HG03432 (cell line): Measurements from ENCODE around the gene TRIM75.
"Not testable (repeated sequence)": the region's sequence is repeated elsewhere in the genome, so short reads cannot be mapped to it uniquely, and the experiment has no call there.

ENCODE experiments used
- ATAC-seq: cut with Tn5 transposase; IDR thresholded peaks from one replicate; pipeline ENCODE4 v1.9.1; 2021; ENCODE audit warnings: mild to moderate bottlenecking, moderate library complexity; ENCODE audit not compliant: unreplicated experiment

TRIM75 gene

DNA sequence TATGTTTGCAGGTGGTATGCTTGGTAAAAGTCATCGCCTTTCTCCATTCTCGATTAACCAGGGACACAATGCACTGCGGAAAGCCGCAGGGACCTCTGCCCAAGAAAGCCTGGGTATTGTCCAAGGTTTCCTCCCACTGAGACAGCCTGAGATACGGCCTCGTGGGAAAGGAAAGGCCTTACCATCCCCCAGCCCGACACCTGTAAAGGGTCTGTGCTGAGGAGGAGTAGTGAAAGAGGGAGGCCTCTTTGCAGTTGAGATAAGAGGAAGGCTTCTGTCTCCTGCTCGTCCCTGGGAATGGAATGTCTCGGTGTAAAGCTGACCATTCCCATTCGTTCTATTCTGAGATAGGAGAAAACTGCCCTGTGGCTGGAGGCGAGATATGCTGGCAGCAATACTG, 19.7 kb downstream of the TRIM75 start:
- ATAC-seq, result not testable (repeated sequence)

DNA sequence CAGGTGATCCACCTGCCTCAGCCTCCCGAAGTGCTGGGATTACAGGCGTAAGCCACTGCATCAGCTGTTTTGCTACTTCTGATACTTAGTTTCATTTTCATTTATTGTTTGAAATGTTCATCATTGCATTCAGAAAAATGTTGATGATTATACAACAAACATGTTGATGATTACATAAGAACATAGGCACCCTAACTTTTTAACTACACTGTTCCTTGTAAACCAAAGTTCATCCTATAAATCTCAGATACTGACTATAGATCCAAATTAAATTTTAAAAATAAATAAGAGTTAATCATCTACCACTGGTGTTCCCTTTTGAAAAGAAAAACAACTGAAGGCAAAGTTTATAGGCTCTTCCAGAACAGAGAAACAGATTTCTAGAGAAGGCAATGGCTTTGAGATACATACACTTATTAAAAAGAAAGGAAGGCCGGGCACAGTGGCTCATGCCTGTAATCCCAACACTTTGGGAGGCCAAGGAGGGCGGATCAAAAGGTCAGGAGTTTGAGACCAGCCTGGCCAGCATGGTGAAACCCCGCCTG, 23.4 kb downstream of the TRIM75 start:
- no peak for ATAC-seq

DNA sequence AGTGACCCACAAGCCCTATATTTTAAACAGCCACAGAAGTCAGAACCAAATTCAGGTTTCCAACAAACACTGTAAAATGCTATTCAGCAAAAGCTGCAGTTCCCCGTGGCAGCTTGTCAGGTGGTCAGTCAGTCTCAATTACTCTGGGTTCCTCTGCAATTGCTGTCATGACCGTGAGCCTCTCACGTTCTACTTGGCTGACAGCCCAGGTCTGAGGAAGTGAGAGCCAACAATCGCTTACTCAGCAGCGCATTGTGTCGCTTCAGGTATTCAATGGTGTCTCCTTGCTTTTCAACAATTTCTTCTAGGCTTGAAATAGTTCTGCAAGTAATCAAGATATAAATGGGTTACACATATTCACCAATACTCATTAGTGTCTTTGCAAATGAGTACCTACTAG, 25.8 kb downstream of the TRIM75 start:
- ATAC-seq, result peak; percentile 79

DNA sequence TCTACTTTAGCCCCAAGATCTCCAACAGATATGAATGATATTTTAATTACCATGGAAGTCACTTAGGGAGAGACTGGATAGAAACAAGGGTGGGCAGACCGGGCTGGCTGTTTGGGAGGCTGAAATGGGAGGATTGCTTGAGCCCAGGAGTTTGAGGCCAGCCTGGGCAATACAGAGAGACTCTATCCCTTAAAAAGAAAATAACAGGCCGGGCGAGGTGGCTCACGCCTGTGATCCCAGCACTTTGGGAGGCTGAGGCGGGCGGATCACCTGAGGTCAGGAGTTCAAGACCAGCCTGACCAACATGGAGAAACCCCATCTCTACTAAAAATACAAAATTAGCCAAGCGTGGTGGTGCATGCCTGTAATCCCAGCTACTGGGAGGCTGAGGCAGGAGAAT, 31.1 kb downstream of the TRIM75 start:
- not testable (repeated sequence) for ATAC-seq

DNA sequence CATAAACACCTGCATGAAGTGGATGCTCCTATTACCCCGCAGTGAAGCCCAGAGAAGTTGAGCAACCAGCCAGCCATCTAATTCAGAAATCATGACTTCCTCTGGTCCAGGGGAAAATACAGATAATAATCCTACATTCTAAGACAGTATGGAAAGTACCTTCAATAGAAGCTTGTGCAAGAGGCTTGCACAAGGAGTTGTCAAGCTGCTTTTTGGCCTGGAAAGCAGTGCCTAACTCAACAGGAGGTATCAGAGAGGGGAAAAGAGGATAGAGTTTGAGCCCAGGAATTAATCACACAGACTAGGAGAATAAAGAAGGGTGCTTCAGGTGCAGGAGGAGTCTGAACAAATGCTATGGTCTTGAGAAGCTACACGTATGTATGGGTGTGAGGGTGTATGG, 32.3 kb downstream of the TRIM75 start:
- ATAC-seq, result no peak

DNA sequence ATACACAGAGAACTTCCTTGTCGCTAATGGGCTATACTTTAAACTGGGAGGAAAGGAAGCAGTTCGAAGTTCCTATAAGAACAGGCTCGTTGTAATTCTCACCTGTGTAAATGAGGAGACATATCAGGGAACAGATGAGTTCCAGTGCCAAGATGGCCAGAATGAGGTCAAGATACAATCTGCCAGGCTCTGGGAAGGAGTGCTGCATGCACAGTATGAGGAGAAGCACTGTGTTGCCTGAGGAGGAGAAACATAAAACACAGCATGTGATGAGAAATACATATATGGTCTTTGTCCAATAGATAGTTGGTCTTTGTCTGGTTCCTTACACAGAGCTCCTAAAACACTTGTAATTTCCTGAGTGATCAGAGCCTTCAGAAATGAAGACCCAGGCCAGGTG, 34.7 kb downstream of the TRIM75 start:
- no peak for ATAC-seq

DNA sequence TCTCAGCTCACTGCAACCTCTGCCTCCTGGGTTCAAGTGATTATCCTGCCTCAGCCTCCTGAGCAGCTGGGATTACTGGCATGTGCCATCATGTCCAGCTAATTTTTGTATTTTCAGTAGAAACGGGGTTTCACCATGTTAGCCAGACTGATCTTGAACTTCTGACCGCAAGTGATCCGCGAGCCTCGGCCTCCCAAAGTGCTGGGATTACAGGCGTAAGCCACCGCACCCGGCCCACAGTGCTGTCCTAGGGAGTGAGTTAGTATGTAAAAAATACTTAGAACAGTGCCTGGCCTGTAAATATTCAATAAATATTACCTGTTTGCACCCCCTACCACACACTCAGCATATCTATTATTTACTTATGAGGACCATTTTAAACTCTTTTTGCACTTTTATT, 38.5 kb downstream of the TRIM75 start:
- not testable (repeated sequence) for ATAC-seq

DNA sequence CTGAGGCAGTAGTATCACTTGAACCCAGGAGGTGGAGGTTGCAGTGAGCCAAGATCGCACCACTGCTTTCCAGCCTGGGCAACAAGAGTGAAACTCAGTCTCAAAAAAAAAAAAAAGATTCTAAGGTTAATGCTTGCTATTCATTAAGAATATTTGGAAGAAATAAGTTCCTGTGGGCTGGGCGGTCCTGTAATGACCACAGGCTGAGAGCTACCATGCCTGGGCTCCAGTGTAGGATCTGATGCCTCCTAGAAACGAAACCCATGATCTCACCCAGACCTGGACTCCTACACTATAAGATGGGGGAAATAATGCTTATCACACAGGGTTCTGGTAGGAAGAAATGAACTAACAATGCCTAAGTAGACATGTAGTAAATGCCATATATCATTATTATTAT, 41.2 kb downstream of the TRIM75 start:
- no peak for ATAC-seq

DNA sequence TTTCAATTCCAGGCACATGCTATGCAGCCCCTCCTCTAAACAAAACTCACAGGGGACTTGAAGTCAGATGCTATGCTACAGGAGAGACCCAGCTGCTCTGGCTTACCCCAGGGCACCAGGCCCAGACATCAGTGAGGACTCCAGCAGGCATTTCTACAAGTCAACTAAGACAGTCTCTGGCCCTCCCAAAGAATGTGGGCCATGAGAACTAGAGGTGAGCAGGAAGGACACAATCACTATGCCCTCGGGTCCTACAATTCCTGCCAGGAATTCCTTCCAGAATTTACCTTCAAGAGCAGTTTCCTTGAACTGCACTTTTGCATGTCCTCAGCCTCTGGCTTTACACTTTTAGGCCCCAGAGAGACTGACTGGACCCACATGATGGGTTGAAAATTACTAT, 41.6 kb downstream of the TRIM75 start:
- ATAC-seq, result no peak

DNA sequence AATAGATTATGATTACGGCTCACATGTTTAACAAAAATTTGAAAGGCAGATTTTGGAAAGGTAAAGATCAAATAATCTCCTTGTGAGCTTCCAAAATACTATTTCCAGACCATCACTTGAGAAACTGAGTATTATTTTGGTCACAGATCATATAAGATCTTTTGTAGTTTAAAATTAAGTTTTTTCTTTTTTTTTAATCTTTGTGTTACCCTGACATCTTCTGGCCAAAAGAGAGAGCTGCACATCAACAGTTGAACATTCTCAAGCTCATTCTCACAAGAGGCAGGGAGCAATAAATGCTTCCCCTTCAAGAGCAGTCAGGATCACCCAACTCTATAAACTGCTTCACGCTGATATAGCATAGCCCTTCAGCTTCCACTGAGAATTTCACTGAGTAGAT, 43.1 kb downstream of the TRIM75 start:
- ATAC-seq, result peak; percentile 53

DNA sequence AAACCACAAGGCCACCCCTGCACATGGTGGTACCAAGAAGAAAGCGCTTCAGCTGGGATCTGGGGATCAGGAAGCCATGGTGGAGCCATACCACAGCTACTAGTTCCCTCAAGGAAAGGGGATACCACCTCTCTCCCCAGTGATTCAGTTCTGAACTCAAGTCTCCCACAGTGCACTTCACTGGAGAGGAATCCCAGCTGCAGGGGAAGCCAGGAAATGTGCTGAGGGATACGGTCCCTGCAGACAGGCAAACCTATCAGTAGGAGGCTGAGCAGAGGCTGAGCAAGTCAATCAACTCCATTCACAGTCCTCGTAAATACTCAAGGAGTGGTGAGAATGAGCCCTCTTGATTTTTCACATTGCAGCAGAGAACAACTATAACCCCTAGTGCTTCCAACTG, 48.0 kb downstream of the TRIM75 start:
- ATAC-seq, result no peak

DNA sequence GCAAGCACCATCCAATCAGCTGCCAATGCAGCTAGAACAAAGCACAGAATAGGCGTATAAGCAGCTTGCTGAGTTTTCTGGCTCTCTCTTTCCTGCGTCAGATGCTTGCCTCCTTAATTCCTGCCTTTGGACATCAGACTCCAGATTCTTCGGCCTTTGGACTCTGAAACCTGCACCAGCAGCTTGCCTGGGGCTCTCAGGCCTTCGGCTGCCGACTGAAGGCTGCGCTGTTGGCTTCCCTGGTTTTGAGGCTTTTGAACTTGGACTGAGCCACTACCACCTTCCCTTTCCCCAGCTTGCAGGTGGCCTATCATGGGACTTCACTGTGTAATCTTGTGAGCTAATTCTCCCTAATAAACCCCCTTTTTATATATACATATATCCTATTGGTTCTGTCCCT, 52.9 kb downstream of the TRIM75 start:
- ATAC-seq, result no peak
